CD14-positive monocyte (primary cell): ENCODE measurements around the gene ADGRL3. TPM values are rescaled to one million over a fixed set of nuclear protein-coding genes. Genes with fewer than 3 reads are reported as not detected.

ENCODE experiments used
- DNase-seq, 3 donors: peaks; one replicate each; pipeline ENCODE4 v3.0.0-alpha.2; 2011 to 2022
- H2AFZ ChIP-seq: 2 replicates; pipeline ENCODE4 v1.6.0; 2012; ENCODE audit warnings: mild to moderate bottlenecking, low read depth, low read length, inconsistent platforms; ENCODE audit not compliant: insufficient read depth, poor library complexity, severe bottlenecking
- H3K27ac ChIP-seq, 2 donors: 1 replicate in 1 of 2; 2 replicates in 1 of 2; pipeline ENCODE4 v1.5.1; 2012 to 2013; ENCODE audit warnings: low read length in 2 of 2, control low read depth in 1 of 2, inconsistent platforms in 1 of 2, low read depth in 1 of 2, mild to moderate bottlenecking in 1 of 2
- H3K27me3 ChIP-seq, 2 donors: one replicate each; pipeline versions ENCODE4 v1.6.0 to v1.6.1; 2011 to 2013; ENCODE audit warnings: low read length in 2 of 2; ENCODE audit not compliant: control insufficient read depth in 2 of 2, insufficient read depth in 2 of 2
- H3K36me3 ChIP-seq, 2 donors: replicated peaks in 1 of 2; 1 replicate in 1 of 2; 2 replicates in 1 of 2; pipeline versions ENCODE4 v1.5.1 to v1.6.1; 2012 to 2013; ENCODE audit warnings: low read length in 2 of 2, control low read depth in 1 of 2, inconsistent platforms in 1 of 2, mild to moderate bottlenecking in 1 of 2; ENCODE audit not compliant: insufficient read depth in 2 of 2, control insufficient read depth in 1 of 2
- H3K4me1 ChIP-seq, 2 donors: 1 replicate in 1 of 2; 2 replicates in 1 of 2; pipeline versions ENCODE4 v1.5.1 to v1.6.1; 2012 to 2013; ENCODE audit warnings: low read length in 2 of 2, control low read depth in 1 of 2, inconsistent platforms in 1 of 2, mild to moderate bottlenecking in 1 of 2, moderate library complexity in 1 of 2; ENCODE audit not compliant: insufficient read depth in 2 of 2, control insufficient read depth in 1 of 2
- H3K4me2 ChIP-seq: replicated peaks from 2 replicates; pipeline ENCODE3; 2012; ENCODE audit warnings: low read length, moderate library complexity, mild to moderate bottlenecking; ENCODE audit not compliant: poor library complexity, severe bottlenecking; ENCODE audit errors: extremely low read depth
- H3K4me3 ChIP-seq, 3 experiments: fragments of 200-600 bp in 1 of 3; sonication (generic) in 1 of 3; replicated peaks in 1 of 3; 1 replicate in 2 of 3; 2 replicates in 1 of 3; pipeline ENCODE4 v1.5.1; 2011 to 2013; ENCODE audit warnings: low read length in 3 of 3, mild to moderate bottlenecking in 3 of 3, control low read depth in 2 of 3, low read depth in 2 of 3, inconsistent platforms in 1 of 3, moderate library complexity in 1 of 3
- H3K79me2 ChIP-seq: 2 replicates; pipeline ENCODE4 v1.6.0; 2012; ENCODE audit warnings: mild to moderate bottlenecking, control low read depth, inconsistent platforms, low read length, moderate library complexity; ENCODE audit not compliant: insufficient read depth
- H3K9ac ChIP-seq: 2 replicates; pipeline ENCODE4 v1.6.0; 2017; ENCODE audit warnings: low read length, mild to moderate bottlenecking; ENCODE audit not compliant: insufficient read depth, poor library complexity, severe bottlenecking
- H3K9me3 ChIP-seq, 2 donors: replicated peaks in 1 of 2; 1 replicate in 1 of 2; 2 replicates in 1 of 2; pipeline versions ENCODE4 v1.5.1 to v1.6.1; 2012 to 2013; ENCODE audit warnings: low read length in 2 of 2, control low read depth in 1 of 2; ENCODE audit not compliant: control insufficient read depth in 1 of 2, insufficient read depth in 1 of 2
- H4K20me1 ChIP-seq: 2 replicates; pipeline ENCODE4 v1.6.0; 2012; ENCODE audit warnings: mild to moderate bottlenecking, low read length, control low read depth, moderate library complexity; ENCODE audit not compliant: insufficient read depth
- H3K27ac Mint-ChIP-seq, 7 donors: one replicate each; pipeline ENCODE4 v1.8.0; 2020; ENCODE audit warnings: mild to moderate bottlenecking in 7 of 7, mixed read lengths in 7 of 7, moderate library complexity in 6 of 7, inconsistent platforms in 2 of 7
- H3K27me3 Mint-ChIP-seq, 3 donors: one replicate each; pipeline ENCODE4 v1.8.0; 2021 to 2022; ENCODE audit warnings: low read depth in 3 of 3, mild to moderate bottlenecking in 3 of 3, mixed read lengths in 3 of 3, moderate library complexity in 3 of 3, inconsistent platforms in 1 of 3
- H3K36me3 Mint-ChIP-seq, 2 donors: one replicate each; pipeline ENCODE4 v1.8.0; 2020; ENCODE audit warnings: mixed read lengths in 2 of 2, inconsistent platforms in 1 of 2, mild to moderate bottlenecking in 1 of 2
- H3K4me1 Mint-ChIP-seq: one replicate; pipeline ENCODE4 v1.8.0; 2020; ENCODE audit warnings: mild to moderate bottlenecking, mixed read lengths
- H3K4me3 Mint-ChIP-seq, 2 donors: one replicate each; pipeline ENCODE4 v1.8.0; 2020; ENCODE audit warnings: mild to moderate bottlenecking in 2 of 2, mixed read lengths in 2 of 2, moderate library complexity in 1 of 2
- H3K9me3 Mint-ChIP-seq, 7 donors: one replicate each; pipeline ENCODE4 v1.8.0; 2020 to 2022; ENCODE audit warnings: mixed read lengths in 7 of 7, mild to moderate bottlenecking in 6 of 7, moderate library complexity in 6 of 7, inconsistent platforms in 2 of 7
- CTCF ChIP-seq: fragments of 200-600 bp; IDR thresholded peaks from one replicate; pipeline ENCODE4 v1.8.0; 2022; ENCODE audit warnings: antibody characterized with exemption, mild to moderate bottlenecking
- WGBS: methylation state at CpG from one replicate; pipeline ENCODE4 v1.1.5; 2013; ENCODE audit warnings: missing lambda C conversion rate; ENCODE audit not compliant: insufficient coverage; 5-methylcytosine and 5-hydroxymethylcytosine counted together
- intact Hi-C, 2 donors: fragments of 100-400 bp; cut with micrococcal nuclease; formaldehyde crosslinking; loops; one replicate each; pipeline versions ENCODE4 v1.15.0 to v1.15.1; 2023
- polyA plus RNA-seq, 3 donors: library from polyadenylated mRNA; depleted of rRNA in 1 of 3; unstranded in 2 of 3; stranded (reverse) in 1 of 3; fragments of 300-500 nt in 2 of 3; fragments of >200 nt in 1 of 3; fragmentation: Illumina TruSeq in 2 of 3; gene quantifications; 1 replicate in 2 of 3; 2 replicates in 1 of 3; pipeline ENCODE4 v1.2.3, GENCODE V29; 2012 to 2021

ADGRL3 gene
- polyA plus RNA-seq, 3 donors, result not detected

GRCh38 chr4:61559396-61559795 lies 359.3 kb downstream of the ADGRL3 start:
- 100% methylated on average over 1 of the region's 3 CpGs for WGBS
- Mint-ChIP-seq H3K36me3 (no peaks in the 10 kb centered on the region), H3K27ac (no peak overlapping the region), H3K4me1 (no peaks in the 10 kb centered on the region), H3K27me3 (peaks cover 0 to 3% (median 0%) of the 10 kb centered on the region in 3 donors), H3K4me3 (no peak overlapping the region), H3K9me3 (peaks cover 2 to 12% (median 3%) of the 10 kb centered on the region in 7 donors)
- intact Hi-C loops, result no loop called here
- DNase-seq, result no peak
- Histone ChIP-seq H3K4me2 (no peak overlapping the region), H3K27ac (no peak overlapping the region), H3K27me3 (no peaks in the 10 kb centered on the region), H3K36me3 (no peaks in the 10 kb centered on the region), H3K9me3 (peaks cover 0 to 3% of the 10 kb centered on the region in 2 donors), H3K79me2 (no peaks in the 10 kb centered on the region), H4K20me1 (no peaks in the 10 kb centered on the region), H2AFZ (no peak overlapping the region), H3K4me1 (no peaks in the 10 kb centered on the region), H3K4me3 (no peak overlapping the region), H3K9ac (no peak overlapping the region)
- no peak for TF ChIP-seq CTCF

- no peak overlapping the region for H3K27ac Mint-ChIP-seq
Observed at GRCh38 chr4:61561028-61561427, 360.9 kb downstream of the ADGRL3 start.

More at GRCh38 chr4:61561028-61561427, 360.9 kb downstream of the ADGRL3 start:
- H3K4me2 ChIP-seq, result no peak overlapping the region
- no peak overlapping the region for H2AFZ ChIP-seq
- no peaks in the 10 kb centered on the region for H3K27me3 ChIP-seq
- H3K36me3 Mint-ChIP-seq, result no peaks in the 10 kb centered on the region
- no peak overlapping the region for H3K4me3 Mint-ChIP-seq
- H3K4me3 ChIP-seq, result no peak overlapping the region
- H3K9me3 Mint-ChIP-seq, result peaks cover 2 to 12% (median 3%) of the 10 kb centered on the region in 7 donors
- H3K9me3 ChIP-seq, result peaks cover 0 to 3% of the 10 kb centered on the region in 2 donors
- H3K4me1 Mint-ChIP-seq, result no peaks in the 10 kb centered on the region
- no peak overlapping the region for H3K27ac ChIP-seq
- DNase-seq, result no peak
- H3K9ac ChIP-seq, result no peak overlapping the region
- intact Hi-C loops, result no loop called here
- no peaks in the 10 kb centered on the region for H3K36me3 ChIP-seq
- TF ChIP-seq CTCF, result no peak
- no peaks in the 10 kb centered on the region for H3K79me2 ChIP-seq
- no peaks in the 10 kb centered on the region for H3K4me1 ChIP-seq
- peaks cover 0 to 3% (median 0%) of the 10 kb centered on the region in 3 donors for H3K27me3 Mint-ChIP-seq
- H4K20me1 ChIP-seq, result no peaks in the 10 kb centered on the region
